ENCODE results near the gene UIMC1. TPM values are rescaled to one million over a fixed set of nuclear protein-coding genes. Genes with fewer than 3 reads are reported as not detected.

The UIMC1 gene
- total RNA-seq, 1 experiment from 2014 or later = 20.7 TPM

- no peak overlapping the region for H3K4me3 ChIP-seq (ENCODE audit: low read length)
- H3K4me1 ChIP-seq (ENCODE audit: insufficient read depth, low read length) = no peaks in the 10 kb centered on the region
- no TSS peak for BruUV-seq (replicated peaks)
- H3F3A ChIP-seq (ENCODE audit: low read length, unreplicated experiment) = no peaks in the 10 kb centered on the region
- H3K27ac ChIP-seq (ENCODE audit: low read length) = no peak overlapping the region
- H4K20me1 ChIP-seq (ENCODE audit: low read length) = no peaks in the 10 kb centered on the region
- ChIA-PET CTCF (no interaction called here), POLR2A (ENCODE audit: unreplicated experiment) (no interaction called here)
- no peaks in the 10 kb centered on the region for H3K27me3 ChIP-seq (ENCODE audit: low read length)
- H3K79me2 ChIP-seq (ENCODE audit: low read length) = no peaks in the 10 kb centered on the region
- H3K36me3 ChIP-seq (ENCODE audit: low read depth, low read length) = peaks cover 22% of the 10 kb centered on the region; the same call in 1 of the 2 replicates
- no peak overlapping the region for H3K9ac ChIP-seq (ENCODE audit: low read length)
- H3K9me2 ChIP-seq (replicated peaks; ENCODE audit: low read length) = no peaks in the 10 kb centered on the region
- DNase-seq (no peak), ATAC-seq (no peak; the same call in 1 of the 2 replicates)
- H3K9me3 ChIP-seq (ENCODE audit: low read length) = no peaks in the 10 kb centered on the region
- intact Hi-C loops (cut with micrococcal nuclease) = no loop called here
- H3K4me2 ChIP-seq (ENCODE audit: low read length) = no peak overlapping the region
- TF ChIP-seq EZH2 (IDR thresholded peaks at IDR 0.05; ENCODE audit: low read length, unreplicated experiment) = no peak
- no peak for TF ChIP-seq EZH2phosphoT487 (IDR thresholded peaks at IDR 0.05; ENCODE audit: borderline replicate concordance, low read length)
- no peak for TF ChIP-seq CTCF (conservative IDR thresholded peaks at IDR 0.05; ENCODE audit: low read depth, low read length)
- no peak overlapping the region for H2AFZ ChIP-seq (ENCODE audit: low read length)
These were observed 106.4 kb downstream of the UIMC1 start for GRCh38 chr5:176899946-176900779.

GRCh38 chr5:176899296-176899891 lies 107.2 kb downstream of the UIMC1 start, which contains the start of gene HK3:
Gene HK3, minus strand, starts transcription at chr5:176899346. Its CDS starts 3,187 bp downstream, at chr5:176896159.
- Histone ChIP-seq H3K79me2 (ENCODE audit: low read length) (no peaks in the 10 kb centered on the region), H3K36me3 (ENCODE audit: low read depth, low read length) (peaks cover 17% of the 10 kb centered on the region; the same call in 1 of the 2 replicates), H3K9me2 (replicated peaks; ENCODE audit: low read length) (no peaks in the 10 kb centered on the region), H3K9ac (ENCODE audit: low read length) (no peak within 1 kb of the TSS), H2AFZ (ENCODE audit: low read length) (no peak within 1 kb of the TSS), H3F3A (ENCODE audit: low read length, unreplicated experiment) (no peaks in the 10 kb centered on the region), H3K27ac (ENCODE audit: low read length) (no peak within 1 kb of the TSS), H4K20me1 (ENCODE audit: low read length) (no peaks in the 10 kb centered on the region), H3K4me1 (ENCODE audit: insufficient read depth, low read length) (no peaks in the 10 kb centered on the region), H3K9me3 (ENCODE audit: low read length) (no peaks in the 10 kb centered on the region), H3K4me2 (ENCODE audit: low read length) (no peak within 1 kb of the TSS), H3K27me3 (ENCODE audit: low read length) (no peaks in the 10 kb centered on the region), H3K4me3 (ENCODE audit: low read length) (no peak within 1 kb of the TSS)
- ATAC-seq (no peak), DNase-seq (no peak)
- BruUV-seq (replicated peaks) = no TSS peak
- ChIA-PET CTCF (no interaction called here), POLR2A (ENCODE audit: unreplicated experiment) (no interaction called here)
- intact Hi-C loops (cut with micrococcal nuclease) = no loop called here
- TF ChIP-seq EZH2phosphoT487 (IDR thresholded peaks at IDR 0.05; ENCODE audit: borderline replicate concordance, low read length) (no peak), EZH2 (IDR thresholded peaks at IDR 0.05; ENCODE audit: low read length, unreplicated experiment) (no peak), CTCF (conservative IDR thresholded peaks at IDR 0.05; ENCODE audit: low read depth, low read length) (no peak)

- Histone ChIP-seq H3K27ac (ENCODE audit: low read length) (no peak overlapping the region), H3K36me3 (ENCODE audit: low read depth, low read length) (no peaks in the 10 kb centered on the region), H4K20me1 (ENCODE audit: low read length) (no peaks in the 10 kb centered on the region), H3K4me1 (ENCODE audit: insufficient read depth, low read length) (no peaks in the 10 kb centered on the region), H3K4me2 (ENCODE audit: low read length) (no peak overlapping the region), H3K9me3 (ENCODE audit: low read length) (no peaks in the 10 kb centered on the region), H3K9me2 (replicated peaks; ENCODE audit: low read length) (no peaks in the 10 kb centered on the region), H2AFZ (ENCODE audit: low read length) (no peak overlapping the region), H3F3A (ENCODE audit: low read length, unreplicated experiment) (no peaks in the 10 kb centered on the region), H3K79me2 (ENCODE audit: low read length) (no peaks in the 10 kb centered on the region), H3K27me3 (ENCODE audit: low read length) (no peaks in the 10 kb centered on the region; the same call in 1 of the 2 replicates), H3K9ac (ENCODE audit: low read length) (no peak overlapping the region), H3K4me3 (ENCODE audit: low read length) (no peak overlapping the region)
- no peak for TF ChIP-seq CTCF (conservative IDR thresholded peaks at IDR 0.05; ENCODE audit: low read depth, low read length)
- no peak for TF ChIP-seq EZH2 (IDR thresholded peaks at IDR 0.05; ENCODE audit: low read length, unreplicated experiment)
- no peak for TF ChIP-seq EZH2phosphoT487 (IDR thresholded peaks at IDR 0.05; ENCODE audit: borderline replicate concordance, low read length)
- ChIA-PET CTCF (no interaction called here), POLR2A (ENCODE audit: unreplicated experiment) (no interaction called here)
- intact Hi-C loops (cut with micrococcal nuclease) = no loop called here
- DNase-seq = no peak
- no peak for ATAC-seq
- no TSS peak for BruUV-seq (replicated peaks)
These were observed 109.3 kb downstream of the UIMC1 start for GRCh38 chr5:176897263-176897662.

All from PC-3 (cell line).